Stimulated activated CD4-positive, alpha-beta T cell treated with anti-CD3 and anti-CD28 coated beads, Interleukin-12 subunit alpha, Interleukin-12 subunit beta, amount 100 ng/mL, for 4 hours (primary cell): Measurements from ENCODE around the gene BMP4.

Experiments
- DNase-seq: peaks from one replicate; pipeline ENCODE4 v3.0.0-alpha.2; 2020

BMP4 gene

GRCh38 chr14:53943751-53944083, 12.9 kb downstream of the BMP4 start:
- DNase-seq, result no peak

GRCh38 chr14:53942970-53943750, 13.5 kb downstream of the BMP4 start:
- no peak for DNase-seq

GRCh38 chr14:53938136-53938837, 18.3 kb downstream of the BMP4 start:
- no peak for DNase-seq

- DNase-seq, result no peak
Measured at GRCh38 chr14:53934778-53935414, 21.7 kb downstream of the BMP4 start.

- no peak for DNase-seq
Measured at GRCh38 chr14:53932966-53933365, 23.7 kb downstream of the BMP4 start.

- no peak for DNase-seq
Measured at GRCh38 chr14:53929871-53930715, 26.5 kb downstream of the BMP4 start.

- DNase-seq, result no peak
Measured at GRCh38 chr14:53927171-53927570, 29.5 kb downstream of the BMP4 start.

- DNase-seq, result no peak
Measured at GRCh38 chr14:53925201-53925766, 31.3 kb downstream of the BMP4 start.

GRCh38 chr14:53924753-53925152, 31.9 kb downstream of the BMP4 start:
- no peak for DNase-seq

GRCh38 chr14:53921027-53921426, 35.6 kb downstream of the BMP4 start:
- DNase-seq, result no peak

- no peak for DNase-seq
Measured at GRCh38 chr14:53916239-53916638, 40.4 kb downstream of the BMP4 start.

- no peak for DNase-seq
Measured at GRCh38 chr14:53915364-53916014, 41.1 kb downstream of the BMP4 start.

GRCh38 chr14:53912021-53912420, 44.6 kb downstream of the BMP4 start:
- DNase-seq, result no peak

GRCh38 chr14:53908416-53908815, 48.2 kb downstream of the BMP4 start:
- no peak for DNase-seq

GRCh38 chr14:53902307-53902706, 54.3 kb downstream of the BMP4 start:
- no peak for DNase-seq

- no peak for DNase-seq
Measured at GRCh38 chr14:53900499-53900898, 56.1 kb downstream of the BMP4 start.
